Stimulated activated CD8-positive, alpha-beta memory T cell treated with anti-CD3 and anti-CD28 coated beads, Interleukin-7, amount 100 ng/mL, for 4 hours (primary cell): Measurements from ENCODE around the gene BOD1.

Experiments used
- DNase-seq, 2 donors: peaks; one replicate each; pipeline ENCODE4 v3.0.0-alpha.2; 2020; ENCODE audit warnings: low read depth in 2 of 2

BOD1 gene

GRCh38 chr5:173577166-173577565, 39.3 kb downstream of the BOD1 start:
- no peak for DNase-seq

- DNase-seq, result no peak
Measured at GRCh38 chr5:173575985-173576384, 40.5 kb downstream of the BOD1 start.

- no peak for DNase-seq
Measured at GRCh38 chr5:173574983-173575382, 41.5 kb downstream of the BOD1 start.

GRCh38 chr5:173573126-173573960, 43.1 kb downstream of the BOD1 start:
- peak in 1 of 2 donors; percentile 33 for DNase-seq

- no peak for DNase-seq
Measured at GRCh38 chr5:173572431-173573125, 43.9 kb downstream of the BOD1 start.

- DNase-seq, result no peak
Measured at GRCh38 chr5:173570321-173571090, 45.9 kb downstream of the BOD1 start.

GRCh38 chr5:173568703-173569102, 47.7 kb downstream of the BOD1 start:
- no peak for DNase-seq

- no peak for DNase-seq
Measured at GRCh38 chr5:173568128-173568527, 48.3 kb downstream of the BOD1 start.

GRCh38 chr5:173567548-173567947, 48.9 kb downstream of the BOD1 start:
- DNase-seq, result no peak

- no peak for DNase-seq
Measured at GRCh38 chr5:173565491-173566072, 50.9 kb downstream of the BOD1 start.

- no peak for DNase-seq
Measured at GRCh38 chr5:173564106-173564505, 52.3 kb downstream of the BOD1 start.

GRCh38 chr5:173563246-173563645, 53.2 kb downstream of the BOD1 start:
- DNase-seq, result no peak

GRCh38 chr5:173562451-173562850, 54.0 kb downstream of the BOD1 start:
- DNase-seq, result no peak
